ENCODE data around the gene NUDT14.

DNA sequence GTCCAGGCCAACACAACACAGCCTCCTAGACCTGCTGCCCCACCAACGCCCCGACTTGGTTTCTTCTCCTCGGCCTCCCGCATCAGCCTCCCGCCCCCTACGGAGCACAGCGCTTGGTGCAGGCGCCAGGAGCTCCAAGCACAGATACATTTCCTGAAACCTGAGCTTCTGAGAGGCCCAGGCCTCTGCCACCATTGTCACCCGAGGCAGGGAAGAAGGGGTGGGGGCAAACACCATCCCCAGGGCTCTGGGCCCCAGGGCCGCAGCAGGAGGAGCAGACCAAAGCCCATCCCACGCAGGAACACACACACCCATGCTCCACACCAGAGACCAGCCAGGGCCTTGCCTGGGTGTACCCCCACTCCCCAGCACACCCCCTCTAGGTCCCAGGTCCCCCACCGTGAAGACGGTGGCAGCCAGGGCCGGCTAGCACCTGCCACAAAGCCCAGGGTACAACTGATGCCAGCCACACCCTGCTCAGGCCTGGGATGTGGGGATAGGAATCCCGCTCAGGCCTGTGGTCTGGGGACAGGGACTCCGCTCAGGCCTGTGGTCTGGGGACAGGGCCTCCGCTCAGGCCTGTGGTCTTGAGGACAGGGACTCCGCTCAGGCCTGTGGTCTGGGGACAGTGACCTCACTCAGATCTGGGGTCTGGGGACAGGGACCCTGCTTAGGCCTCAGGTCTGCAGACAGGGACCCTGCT is 17.9 kb downstream of the NUDT14 start:
- no peak for TF ChIP-seq EZH2 (IDR thresholded peaks at IDR 0.05; ENCODE audit: low read length, unreplicated experiment)
- TF ChIP-seq CTCF (conservative IDR thresholded peaks at IDR 0.05; ENCODE audit: low read depth, low read length) = no peak

Measured in PC-3 (cell line).